ENCODE results near the gene ARL15.

DNA sequence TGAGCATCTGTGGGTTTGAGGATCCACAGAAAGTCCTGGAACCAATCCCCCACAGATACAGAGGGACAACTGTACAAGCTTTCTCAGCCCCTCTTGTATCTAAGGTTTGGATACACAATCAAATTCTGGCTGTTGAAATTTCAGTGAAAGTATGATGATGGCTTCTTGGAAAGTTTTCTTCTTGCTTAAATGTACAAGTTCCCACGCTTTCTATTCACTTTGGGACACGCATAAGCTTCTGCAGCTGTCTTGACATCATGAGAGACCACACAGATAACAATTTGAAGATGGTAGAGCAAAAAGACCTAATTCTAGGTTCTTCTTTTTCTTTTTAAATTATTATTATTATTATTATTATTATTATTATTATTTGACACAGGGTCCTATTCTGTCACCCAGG lies 31.6 kb upstream of the ARL15 start:
- TF ChIP-seq, protein P1, sequence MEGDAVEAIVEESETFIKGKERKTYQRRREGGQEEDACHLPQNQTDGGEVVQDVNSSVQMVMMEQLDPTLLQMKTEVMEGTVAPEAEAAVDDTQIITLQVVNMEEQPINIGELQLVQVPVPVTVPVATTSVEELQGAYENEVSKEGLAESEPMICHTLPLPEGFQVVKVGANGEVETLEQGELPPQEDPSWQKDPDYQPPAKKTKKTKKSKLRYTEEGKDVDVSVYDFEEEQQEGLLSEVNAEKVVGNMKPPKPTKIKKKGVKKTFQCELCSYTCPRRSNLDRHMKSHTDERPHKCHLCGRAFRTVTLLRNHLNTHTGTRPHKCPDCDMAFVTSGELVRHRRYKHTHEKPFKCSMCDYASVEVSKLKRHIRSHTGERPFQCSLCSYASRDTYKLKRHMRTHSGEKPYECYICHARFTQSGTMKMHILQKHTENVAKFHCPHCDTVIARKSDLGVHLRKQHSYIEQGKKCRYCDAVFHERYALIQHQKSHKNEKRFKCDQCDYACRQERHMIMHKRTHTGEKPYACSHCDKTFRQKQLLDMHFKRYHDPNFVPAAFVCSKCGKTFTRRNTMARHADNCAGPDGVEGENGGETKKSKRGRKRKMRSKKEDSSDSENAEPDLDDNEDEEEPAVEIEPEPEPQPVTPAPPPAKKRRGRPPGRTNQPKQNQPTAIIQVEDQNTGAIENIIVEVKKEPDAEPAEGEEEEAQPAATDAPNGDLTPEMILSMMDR (conservative IDR thresholded peaks at IDR 0.05; ENCODE audit: low read depth, low read length) = no peak
- no peak for TF ChIP-seq EZH2 (IDR thresholded peaks at IDR 0.05; ENCODE audit: low read length, unreplicated experiment)
- no peak for TF ChIP-seq EZH2phosphoT487 (IDR thresholded peaks at IDR 0.05; ENCODE audit: borderline replicate concordance, low read length)

Measured in PC-3 (cell line).